WTC11 (cell line): ENCODE data around the gene EEFSEC. TPM values are rescaled to one million over a fixed set of nuclear protein-coding genes. Genes with fewer than 3 reads are reported as not detected.

ENCODE experiments used
- ATAC-seq: fragments of 200-7000 bp; cut with Tn5 transposase; 2 replicates; pipeline ENCODE4 v1.10.0; 2021; ENCODE audit warnings: mild to moderate bottlenecking, moderate library complexity
- CTCF ChIA-PET: fragments of 300-600 bp; sonication (Branson Sonifier 250); formaldehyde crosslinking; loops from one replicate; lab custom pipeline; 2021; ENCODE audit warnings: antibody characterized with exemption; lab: Charles Lee
- POLR2A ChIA-PET: fragments of 350-600 bp; sonication (Branson Sonifier 250); formaldehyde crosslinking; loops from one replicate; lab custom pipeline; 2021; ENCODE audit warnings: antibody characterized with exemption; lab: Charles Lee
- DNase-seq: peaks from one replicate; pipeline ENCODE4 v3.0.0; 2021; ENCODE audit warnings: low spot score
- H3K27ac Mint-ChIP-seq: 2 replicates; pipeline ENCODE4 v1.8.0; 2021; ENCODE audit warnings: mixed read lengths
- H3K27me3 Mint-ChIP-seq: 2 replicates; pipeline ENCODE4 v1.8.0; 2021; ENCODE audit warnings: low read depth, mild to moderate bottlenecking, moderate library complexity, mixed read lengths
- H3K36me3 Mint-ChIP-seq: 2 replicates; pipeline ENCODE4 v1.8.0; 2021; ENCODE audit warnings: mixed read lengths
- H3K4me1 Mint-ChIP-seq: 2 replicates; pipeline ENCODE4 v1.8.0; 2022; ENCODE audit warnings: mixed read lengths
- H3K4me3 Mint-ChIP-seq: 2 replicates; pipeline ENCODE4 v1.8.0; 2021; ENCODE audit warnings: mild to moderate bottlenecking, moderate library complexity, mixed read lengths
- H3K9me3 Mint-ChIP-seq: 2 replicates; pipeline ENCODE4 v1.8.0; 2021; ENCODE audit warnings: mixed read lengths
- ATF3 ChIP-seq: sonication (generic); formaldehyde crosslinking; conservative IDR thresholded peaks from 2 replicates; pipeline ENCODE4 v1.8.1; 2022; ENCODE audit warnings: mild to moderate bottlenecking, missing genetic modification reagents
- CDX4 ChIP-seq: fragments of 250-450 bp; sonication (Bioruptor Pico); IDR thresholded peaks from 2 replicates; pipeline ENCODE4 v1.9.0; 2021; ENCODE audit warnings: moderate library complexity, mild to moderate bottlenecking, inconsistent platforms, borderline replicate concordance
- EMX1 ChIP-seq: fragments of 250-450 bp; sonication (Bioruptor Pico); IDR thresholded peaks from 2 replicates; pipeline ENCODE4 v1.8.0; 2021; ENCODE audit warnings: mild to moderate bottlenecking
- ESRRA ChIP-seq: sonication (generic); formaldehyde crosslinking; IDR thresholded peaks from 2 replicates; pipeline ENCODE4 v1.8.1; 2022; ENCODE audit warnings: mild to moderate bottlenecking, missing genetic modification reagents, borderline replicate concordance
- ETV6 ChIP-seq: sonication (generic); formaldehyde crosslinking; IDR thresholded peaks from 2 replicates; pipeline ENCODE4 v1.8.1; 2022; ENCODE audit warnings: mild to moderate bottlenecking, missing genetic modification reagents
- OVOL2 ChIP-seq: fragments of 250-450 bp; sonication (Bioruptor Pico); IDR thresholded peaks from 2 replicates; pipeline ENCODE4 v1.9.0; 2021; ENCODE audit warnings: mild to moderate bottlenecking, borderline replicate concordance
- PREB ChIP-seq: sonication (generic); formaldehyde crosslinking; IDR thresholded peaks from 2 replicates; pipeline ENCODE4 v1.8.1; 2022; ENCODE audit warnings: mild to moderate bottlenecking, missing genetic modification reagents, moderate library complexity, borderline replicate concordance
- RELA ChIP-seq: sonication (generic); formaldehyde crosslinking; IDR thresholded peaks from 2 replicates; pipeline ENCODE4 v1.8.1; 2022; ENCODE audit warnings: missing genetic modification reagents, mild to moderate bottlenecking, borderline replicate concordance
- RORB ChIP-seq: fragments of 250-450 bp; sonication (Bioruptor Pico); IDR thresholded peaks from 2 replicates; pipeline ENCODE4 v1.9.0; 2021; ENCODE audit warnings: mild to moderate bottlenecking
- TEAD1 ChIP-seq: sonication (generic); formaldehyde crosslinking; IDR thresholded peaks from 2 replicates; pipeline ENCODE4 v1.8.0; 2022; ENCODE audit warnings: mild to moderate bottlenecking, missing genetic modification reagents
- TP53 ChIP-seq: sonication (generic); formaldehyde crosslinking; IDR thresholded peaks from 2 replicates; pipeline ENCODE4 v1.8.1; 2023; ENCODE audit warnings: mild to moderate bottlenecking, missing genetic modification reagents
- ZBTB21 ChIP-seq: sonication (generic); formaldehyde crosslinking; IDR thresholded peaks from 2 replicates; pipeline ENCODE4 v1.8.1; 2023; ENCODE audit warnings: mild to moderate bottlenecking, missing genetic modification reagents, borderline replicate concordance
- ZBTB43 ChIP-seq: sonication (generic); formaldehyde crosslinking; IDR thresholded peaks from 2 replicates; pipeline ENCODE4 v1.8.1; 2023; ENCODE audit warnings: mild to moderate bottlenecking, missing genetic modification reagents
- ZNF317 ChIP-seq: sonication (generic); formaldehyde crosslinking; IDR thresholded peaks from 2 replicates; pipeline ENCODE4 v1.8.1; 2023; ENCODE audit warnings: low read depth, mild to moderate bottlenecking, moderate library complexity, missing genetic modification reagents, borderline replicate concordance
- ZNF396 ChIP-seq: fragments of 250-450 bp; sonication (Bioruptor Pico); IDR thresholded peaks from 2 replicates; pipeline ENCODE4 v1.8.0; 2021; ENCODE audit warnings: mild to moderate bottlenecking, moderate library complexity, borderline replicate concordance
- ZNF416 ChIP-seq: fragments of 250-450 bp; sonication (Bioruptor Pico); IDR thresholded peaks from 2 replicates; pipeline ENCODE4 v1.9.0; 2021; ENCODE audit warnings: mild to moderate bottlenecking, inconsistent platforms
- ZNF532 ChIP-seq: fragments of 250-450 bp; sonication (Bioruptor Pico); IDR thresholded peaks from 2 replicates; pipeline ENCODE4 v1.9.0; 2021; ENCODE audit warnings: mild to moderate bottlenecking, borderline replicate concordance
- ZNF671 ChIP-seq: fragments of 250-450 bp; sonication (Bioruptor Pico); IDR thresholded peaks from 2 replicates; pipeline ENCODE4 v1.8.0; 2021; ENCODE audit warnings: mild to moderate bottlenecking
- total RNA-seq: library from RNA; stranded (reverse); gene quantifications from 3 replicates; pipeline ENCODE4 v1.2.3, GENCODE V29; 2021
- TF ChIP-seq, protein P1 (sequence below): sonication (generic); formaldehyde crosslinking; conservative IDR thresholded peaks from 2 replicates; pipeline ENCODE4 v1.8.1; 2023; ENCODE audit warnings: mild to moderate bottlenecking, low read depth, missing genetic modification reagents, moderate library complexity
- TF ChIP-seq, protein P2 (sequence below): sonication (generic); formaldehyde crosslinking; IDR thresholded peaks from 2 replicates; pipeline ENCODE4 v1.8.1; 2023; ENCODE audit warnings: mild to moderate bottlenecking, missing genetic modification reagents, borderline replicate concordance
- TF ChIP-seq, protein P3 (sequence below): sonication (generic); formaldehyde crosslinking; IDR thresholded peaks from 2 replicates; pipeline ENCODE4 v1.8.1; 2023; ENCODE audit warnings: mild to moderate bottlenecking, moderate library complexity, missing genetic modification reagents

The EEFSEC gene
- total RNA-seq, 1 experiment from 2014 or later: 13.7 TPM

GRCh38 chr3:128190501-128190900 lies 37.2 kb downstream of the EEFSEC start (continued):
- TF ChIP-seq ZNF396: no peak
- TF ChIP-seq ZNF317 (CRISPR knock-in tag): no peak
- TF ChIP-seq EMX1 (CRISPR knock-in tag): no peak
- no peak for TF ChIP-seq TEAD1
- no peak for TF ChIP-seq TP53 (CRISPR knock-in tag)
- no peak for TF ChIP-seq RELA (CRISPR knock-in tag)

DNA sequence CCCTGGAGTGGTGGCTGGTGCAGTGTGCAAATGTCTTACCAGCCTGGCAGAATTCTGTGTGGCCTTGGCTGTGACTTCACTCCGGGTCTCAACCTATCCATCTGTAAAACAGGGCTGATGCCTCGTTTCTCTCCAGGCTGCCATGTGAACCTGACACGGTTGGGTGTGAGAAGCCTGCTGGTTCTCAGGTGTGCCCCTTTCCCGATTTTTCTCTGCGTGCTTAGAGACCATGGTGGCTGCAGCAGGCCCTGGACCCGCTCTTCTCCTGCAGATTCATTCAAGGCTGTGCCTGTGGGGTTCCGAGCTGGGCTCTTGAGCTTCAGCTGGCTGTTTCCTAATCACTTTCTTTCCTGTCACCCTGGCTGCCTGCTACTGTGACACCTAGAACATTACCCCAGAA lies 38.9 kb downstream of the EEFSEC start:
- H3K4me1 Mint-ChIP-seq: peaks cover 27% of the 10 kb centered on the region
- ATAC-seq: no peak
- no peak for DNase-seq
- ChIA-PET POLR2A (no interaction called here), CTCF (interaction anchor here (1.2 kb wide), 1 partner anchor 12 kb away, joined by 5 read pairs; no protein-coding TSS in a partner anchor)
- no peaks in the 10 kb centered on the region for H3K9me3 Mint-ChIP-seq
- TF ChIP-seq PREB (no peak), CDX4 (CRISPR knock-in tag) (no peak), ETV6 (CRISPR knock-in tag) (no peak), ZNF416 (CRISPR knock-in tag) (no peak), ZBTB43 (no peak), OVOL2 (CRISPR knock-in tag) (no peak), ZBTB21 (CRISPR knock-in tag) (no peak), ZNF532 (CRISPR knock-in tag) (no peak), ESRRA (no peak), RORB (no peak), ATF3 (CRISPR knock-in tag) (no peak), ZNF671 (CRISPR knock-in tag) (no peak)
- TF ChIP-seq, protein P1, sequence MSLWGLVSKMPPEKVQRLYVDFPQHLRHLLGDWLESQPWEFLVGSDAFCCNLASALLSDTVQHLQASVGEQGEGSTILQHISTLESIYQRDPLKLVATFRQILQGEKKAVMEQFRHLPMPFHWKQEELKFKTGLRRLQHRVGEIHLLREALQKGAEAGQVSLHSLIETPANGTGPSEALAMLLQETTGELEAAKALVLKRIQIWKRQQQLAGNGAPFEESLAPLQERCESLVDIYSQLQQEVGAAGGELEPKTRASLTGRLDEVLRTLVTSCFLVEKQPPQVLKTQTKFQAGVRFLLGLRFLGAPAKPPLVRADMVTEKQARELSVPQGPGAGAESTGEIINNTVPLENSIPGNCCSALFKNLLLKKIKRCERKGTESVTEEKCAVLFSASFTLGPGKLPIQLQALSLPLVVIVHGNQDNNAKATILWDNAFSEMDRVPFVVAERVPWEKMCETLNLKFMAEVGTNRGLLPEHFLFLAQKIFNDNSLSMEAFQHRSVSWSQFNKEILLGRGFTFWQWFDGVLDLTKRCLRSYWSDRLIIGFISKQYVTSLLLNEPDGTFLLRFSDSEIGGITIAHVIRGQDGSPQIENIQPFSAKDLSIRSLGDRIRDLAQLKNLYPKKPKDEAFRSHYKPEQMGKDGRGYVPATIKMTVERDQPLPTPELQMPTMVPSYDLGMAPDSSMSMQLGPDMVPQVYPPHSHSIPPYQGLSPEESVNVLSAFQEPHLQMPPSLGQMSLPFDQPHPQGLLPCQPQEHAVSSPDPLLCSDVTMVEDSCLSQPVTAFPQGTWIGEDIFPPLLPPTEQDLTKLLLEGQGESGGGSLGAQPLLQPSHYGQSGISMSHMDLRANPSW (CRISPR knock-in tag): no peak
- TF ChIP-seq, protein P2, sequence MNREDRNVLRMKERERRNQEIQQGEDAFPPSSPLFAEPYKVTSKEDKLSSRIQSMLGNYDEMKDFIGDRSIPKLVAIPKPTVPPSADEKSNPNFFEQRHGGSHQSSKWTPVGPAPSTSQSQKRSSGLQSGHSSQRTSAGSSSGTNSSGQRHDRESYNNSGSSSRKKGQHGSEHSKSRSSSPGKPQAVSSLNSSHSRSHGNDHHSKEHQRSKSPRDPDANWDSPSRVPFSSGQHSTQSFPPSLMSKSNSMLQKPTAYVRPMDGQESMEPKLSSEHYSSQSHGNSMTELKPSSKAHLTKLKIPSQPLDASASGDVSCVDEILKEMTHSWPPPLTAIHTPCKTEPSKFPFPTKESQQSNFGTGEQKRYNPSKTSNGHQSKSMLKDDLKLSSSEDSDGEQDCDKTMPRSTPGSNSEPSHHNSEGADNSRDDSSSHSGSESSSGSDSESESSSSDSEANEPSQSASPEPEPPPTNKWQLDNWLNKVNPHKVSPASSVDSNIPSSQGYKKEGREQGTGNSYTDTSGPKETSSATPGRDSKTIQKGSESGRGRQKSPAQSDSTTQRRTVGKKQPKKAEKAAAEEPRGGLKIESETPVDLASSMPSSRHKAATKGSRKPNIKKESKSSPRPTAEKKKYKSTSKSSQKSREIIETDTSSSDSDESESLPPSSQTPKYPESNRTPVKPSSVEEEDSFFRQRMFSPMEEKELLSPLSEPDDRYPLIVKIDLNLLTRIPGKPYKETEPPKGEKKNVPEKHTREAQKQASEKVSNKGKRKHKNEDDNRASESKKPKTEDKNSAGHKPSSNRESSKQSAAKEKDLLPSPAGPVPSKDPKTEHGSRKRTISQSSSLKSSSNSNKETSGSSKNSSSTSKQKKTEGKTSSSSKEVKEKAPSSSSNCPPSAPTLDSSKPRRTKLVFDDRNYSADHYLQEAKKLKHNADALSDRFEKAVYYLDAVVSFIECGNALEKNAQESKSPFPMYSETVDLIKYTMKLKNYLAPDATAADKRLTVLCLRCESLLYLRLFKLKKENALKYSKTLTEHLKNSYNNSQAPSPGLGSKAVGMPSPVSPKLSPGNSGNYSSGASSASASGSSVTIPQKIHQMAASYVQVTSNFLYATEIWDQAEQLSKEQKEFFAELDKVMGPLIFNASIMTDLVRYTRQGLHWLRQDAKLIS: no peak
- TF ChIP-seq, protein P3, sequence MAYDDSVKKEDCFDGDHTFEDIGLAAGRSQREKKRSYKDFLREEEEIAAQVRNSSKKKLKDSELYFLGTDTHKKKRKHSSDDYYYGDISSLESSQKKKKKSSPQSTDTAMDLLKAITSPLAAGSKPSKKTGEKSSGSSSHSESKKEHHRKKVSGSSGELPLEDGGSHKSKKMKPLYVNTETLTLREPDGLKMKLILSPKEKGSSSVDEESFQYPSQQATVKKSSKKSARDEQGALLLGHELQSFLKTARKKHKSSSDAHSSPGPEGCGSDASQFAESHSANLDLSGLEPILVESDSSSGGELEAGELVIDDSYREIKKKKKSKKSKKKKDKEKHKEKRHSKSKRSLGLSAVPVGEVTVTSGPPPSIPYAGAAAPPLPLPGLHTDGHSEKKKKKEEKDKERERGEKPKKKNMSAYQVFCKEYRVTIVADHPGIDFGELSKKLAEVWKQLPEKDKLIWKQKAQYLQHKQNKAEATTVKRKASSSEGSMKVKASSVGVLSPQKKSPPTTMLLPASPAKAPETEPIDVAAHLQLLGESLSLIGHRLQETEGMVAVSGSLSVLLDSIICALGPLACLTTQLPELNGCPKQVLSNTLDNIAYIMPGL: no peak
- no peak overlapping the region for H3K27ac Mint-ChIP-seq
- H3K27me3 Mint-ChIP-seq: no peaks in the 10 kb centered on the region
- H3K4me3 Mint-ChIP-seq: no peak overlapping the region
- H3K36me3 Mint-ChIP-seq: no peaks in the 10 kb centered on the region
